ENCODE measurements around the gene BORCS6.

- TF ChIP-seq RAD21 (conservative IDR thresholded peaks at IDR 0.05) (no peak), EZH2 (IDR thresholded peaks at IDR 0.05; ENCODE audit: borderline replicate concordance, insufficient read depth, low read length, poor library complexity, severe bottlenecking) (no peak), CTCF (IDR thresholded peaks at IDR 0.05; ENCODE audit: poor library complexity, severe bottlenecking) (no peak)
Observed at GRCh38 chr17:8206536-8206935, 16.6 kb upstream of the BORCS6 start.
